ENCODE results near the gene PRKAA1. TPM values are rescaled to one million over a fixed set of nuclear protein-coding genes. Genes with fewer than 3 reads are reported as not detected.
"Not testable (repeated sequence)": the region's sequence is repeated elsewhere in the genome, so short reads cannot be mapped to it uniquely, and the experiment has no call there.

Gene PRKAA1
- total RNA-seq, 1 donor: 132 TPM

DNA sequence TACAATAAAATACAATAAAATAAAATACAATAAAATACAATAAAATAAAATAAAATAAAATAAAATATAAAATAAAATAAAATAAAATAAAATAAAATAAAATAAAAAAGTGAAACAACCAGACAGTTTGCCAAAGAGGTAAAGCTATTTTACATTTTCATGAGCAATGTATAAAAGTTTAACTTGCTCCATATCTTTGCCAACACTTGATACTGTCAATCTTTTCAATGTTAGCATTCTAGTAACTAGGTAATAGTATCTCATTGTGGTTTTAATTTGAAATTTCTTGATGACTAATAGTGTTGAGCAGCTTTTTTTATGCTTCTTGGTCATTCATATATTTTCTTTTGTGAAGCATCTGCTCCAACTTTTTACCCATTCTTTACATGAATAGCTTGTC is 59.7 kb downstream of the PRKAA1 start:
- DNase-seq (ENCODE audit: low read depth): no peak
- no peak overlapping the region for H3K4me3 ChIP-seq (ENCODE audit: low read depth, low read length)
- no peak for TF ChIP-seq CTCF (IDR thresholded peaks at IDR 0.05; ENCODE audit: insufficient read depth, low read depth, low read length)

DNA sequence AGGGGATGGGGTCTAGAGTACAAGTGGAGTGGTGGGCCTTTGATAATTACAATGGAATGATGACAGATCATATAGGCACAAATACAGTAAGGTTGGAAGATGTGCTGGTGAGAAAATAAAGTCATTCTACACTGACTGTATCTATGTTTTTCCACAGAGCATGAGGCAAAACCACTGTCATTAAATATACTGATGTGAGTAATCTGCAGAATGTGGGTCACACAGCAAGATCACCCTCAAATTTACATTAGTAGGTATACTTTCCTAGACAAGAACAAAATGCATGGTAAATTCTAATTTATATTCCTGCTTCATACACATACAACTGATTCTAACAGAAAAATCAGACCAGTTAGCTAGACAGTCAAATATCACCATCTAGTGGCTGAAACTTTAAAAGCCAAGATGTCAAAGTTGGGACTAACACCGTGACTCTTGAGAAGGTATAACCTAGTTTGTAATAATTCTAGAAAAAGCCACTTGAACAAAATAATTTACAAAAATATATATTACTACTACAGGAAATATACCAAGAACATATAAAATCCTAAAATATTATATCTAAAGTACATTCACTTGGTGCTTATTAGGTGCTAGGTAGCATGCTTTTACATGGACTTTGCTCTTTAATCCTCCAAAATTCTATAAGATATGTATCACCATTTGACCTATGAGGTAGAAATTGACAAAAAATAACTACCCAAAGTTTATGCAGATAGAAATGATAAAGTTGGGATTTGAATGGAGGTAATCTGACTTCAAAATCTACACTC is 61.9 kb downstream of the PRKAA1 start:
- H3K4me3 ChIP-seq (ENCODE audit: low read depth, low read length): no peak overlapping the region
- DNase-seq (ENCODE audit: low read depth): peak; percentile 68
- TF ChIP-seq CTCF (IDR thresholded peaks at IDR 0.05; ENCODE audit: insufficient read depth, low read depth, low read length): peak; percentile 72

- TF ChIP-seq CTCF (IDR thresholded peaks at IDR 0.05; ENCODE audit: insufficient read depth, low read depth, low read length): no peak
- no peak overlapping the region for H3K4me3 ChIP-seq (ENCODE audit: low read depth, low read length)
- no peak for DNase-seq (ENCODE audit: low read depth)
Observed at GRCh38 chr5:40735609-40736008, 62.6 kb downstream of the PRKAA1 start.

GRCh38 chr5:40734986-40735385 is 63.2 kb downstream of the PRKAA1 start:
- H3K4me3 ChIP-seq (ENCODE audit: low read depth, low read length): no peak overlapping the region
- peak; percentile 18 for DNase-seq (ENCODE audit: low read depth)
- no peak for TF ChIP-seq CTCF (IDR thresholded peaks at IDR 0.05; ENCODE audit: insufficient read depth, low read depth, low read length)

GRCh38 chr5:40733879-40734563 is 64.2 kb downstream of the PRKAA1 start:
- no peak overlapping the region for H3K4me3 ChIP-seq (ENCODE audit: low read depth, low read length)
- DNase-seq (ENCODE audit: low read depth): no peak
- TF ChIP-seq CTCF (IDR thresholded peaks at IDR 0.05; ENCODE audit: insufficient read depth, low read depth, low read length): peak; percentile 9

DNA sequence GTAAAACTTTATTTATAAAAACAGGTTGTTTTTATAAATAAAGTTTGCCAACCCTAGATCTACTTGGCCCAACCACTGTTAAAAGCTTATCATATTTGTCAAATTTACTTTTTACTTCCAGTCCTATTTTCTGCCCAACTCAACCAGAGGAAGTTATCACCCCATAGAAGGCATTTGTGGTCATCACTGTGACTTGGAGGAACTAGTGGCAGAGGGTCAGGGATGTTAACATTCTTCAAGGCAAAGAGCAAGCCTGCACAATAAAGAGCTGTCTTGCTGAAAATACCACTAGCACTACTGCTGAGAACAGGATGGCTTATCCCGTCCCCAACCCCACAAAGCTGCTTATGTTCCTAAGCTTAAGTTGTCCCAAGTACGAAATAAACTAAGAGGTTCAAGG is 64.7 kb downstream of the PRKAA1 start:
- no peak overlapping the region for H3K4me3 ChIP-seq (ENCODE audit: low read depth, low read length)
- DNase-seq (ENCODE audit: low read depth): peak; percentile 10
- no peak for TF ChIP-seq CTCF (IDR thresholded peaks at IDR 0.05; ENCODE audit: insufficient read depth, low read depth, low read length)

- H3K4me3 ChIP-seq (ENCODE audit: low read depth, low read length); DNase-seq (ENCODE audit: low read depth): not testable (repeated sequence)
Observed at GRCh38 chr5:40722497-40722911, 75.7 kb downstream of the PRKAA1 start.

Data from fibroblast of villous mesenchyme (primary cell).